Activated gamma-delta T cell treated with Interleukin-2 at 50 U/mL for 16 hours (primary cell): Measurements from ENCODE around the gene ENGASE.

Source experiments
- DNase-seq: peaks from one replicate; pipeline ENCODE4 v3.0.0-alpha.2; 2020

ENGASE gene

DNA sequence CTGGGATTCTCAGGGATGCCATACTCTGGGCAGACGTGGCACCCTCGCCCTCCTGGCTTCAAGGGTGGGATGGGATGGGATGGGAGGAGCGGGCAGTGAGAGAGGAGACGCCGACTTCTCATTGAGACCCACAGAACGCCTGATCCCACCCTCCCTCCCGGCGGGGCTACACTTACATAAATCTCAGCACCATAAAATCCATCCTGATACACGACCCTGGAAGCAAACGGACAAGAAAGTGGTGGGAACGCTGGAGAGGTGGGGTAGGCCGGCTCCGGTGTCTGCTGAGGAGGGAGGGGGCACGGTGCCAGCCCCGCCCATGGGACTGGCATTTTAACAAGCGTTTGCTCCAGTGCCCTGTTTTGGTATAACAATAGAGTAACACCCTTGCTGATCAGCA, 21.9 kb downstream of the ENGASE start:
- no peak for DNase-seq

DNA sequence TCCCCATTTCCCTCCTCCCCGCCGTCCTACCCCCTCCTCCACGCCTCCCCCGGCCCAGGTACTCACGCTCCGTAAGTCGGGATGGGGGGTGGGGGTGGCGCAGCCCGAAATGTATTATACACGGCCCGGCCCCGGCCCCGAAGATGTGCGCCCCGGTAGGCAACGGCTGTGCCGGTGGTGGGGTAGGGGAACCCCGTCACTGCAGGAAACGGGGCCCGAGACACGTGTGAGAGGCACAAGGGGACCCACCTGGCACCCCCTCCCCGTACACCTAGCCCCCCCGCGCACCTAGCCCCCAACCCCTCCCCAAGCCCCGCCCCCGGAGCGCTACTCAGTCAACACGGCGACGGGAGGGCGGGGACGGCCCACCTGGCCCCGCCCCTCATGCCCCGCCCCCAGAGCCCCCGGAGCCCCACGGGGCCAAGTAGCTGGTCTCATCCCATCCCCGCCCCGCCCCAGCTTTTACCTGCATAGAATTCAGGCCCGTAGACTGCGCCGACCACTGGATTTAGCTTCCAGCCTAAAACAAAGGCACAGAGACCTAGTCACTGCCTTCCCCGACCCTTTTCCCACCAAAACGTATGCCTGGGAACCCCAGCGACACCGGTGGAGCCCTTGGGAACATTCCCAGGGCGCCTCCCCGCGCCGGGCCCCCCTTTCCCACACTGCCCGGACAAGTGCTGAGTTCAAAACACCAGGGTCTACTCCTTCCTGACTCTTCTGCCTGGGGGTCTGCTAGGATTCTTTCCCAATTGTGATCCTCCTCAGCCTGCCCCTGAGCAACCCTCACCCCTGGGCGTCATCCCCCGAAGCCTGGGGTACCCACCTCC, 22.8 kb downstream of the ENGASE start:
- DNase-seq: no peak

DNA sequence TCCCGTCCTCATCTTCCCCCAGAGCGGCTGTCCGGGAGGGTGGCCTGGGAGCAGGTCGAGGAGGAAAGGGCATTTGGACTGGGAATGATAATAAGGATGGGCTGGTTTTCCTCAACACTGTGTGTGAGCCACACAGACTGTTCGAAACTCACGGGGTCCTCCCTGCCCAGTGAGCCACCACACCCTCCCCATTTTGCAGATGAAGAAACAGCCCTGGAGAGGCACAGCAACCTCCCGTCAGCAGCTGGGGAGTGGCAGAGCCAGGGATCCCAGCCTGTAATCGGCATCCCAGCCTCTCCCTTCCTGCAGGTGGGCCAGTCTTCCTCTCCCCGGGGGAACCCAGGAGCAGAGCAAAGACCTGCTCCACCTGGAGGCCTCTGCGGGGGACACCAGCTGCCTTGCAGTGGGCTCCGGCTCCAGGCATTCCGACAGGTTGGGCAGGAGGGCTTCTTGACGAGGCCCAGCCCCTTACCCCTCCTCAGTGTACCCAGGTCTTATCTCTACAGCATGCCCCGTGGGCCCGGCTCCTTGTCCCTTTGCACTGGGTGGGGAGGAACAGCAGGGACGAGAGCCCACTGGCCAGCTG, 23.8 kb downstream of the ENGASE start:
- no peak for DNase-seq

DNA sequence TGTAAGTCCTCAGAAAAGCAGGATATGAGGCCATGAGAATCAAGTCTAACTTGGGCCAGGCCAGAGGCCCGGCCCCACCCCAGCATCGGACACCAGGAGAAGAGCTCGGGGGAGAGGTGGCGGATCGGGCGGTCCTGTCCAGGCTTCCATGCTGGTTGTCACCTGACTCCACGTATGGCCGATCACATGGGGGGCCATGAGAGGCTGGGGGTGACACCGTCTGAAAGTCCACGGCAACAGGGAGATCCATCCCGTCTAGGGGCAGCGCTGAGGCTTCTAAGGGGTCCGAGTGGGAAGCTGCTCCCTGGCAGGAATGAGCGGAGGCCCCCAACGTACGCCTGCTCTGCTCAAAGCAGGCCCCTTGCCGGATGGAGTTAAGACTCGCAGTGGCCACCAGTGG, 25.8 kb downstream of the ENGASE start:
- DNase-seq: no peak

DNA sequence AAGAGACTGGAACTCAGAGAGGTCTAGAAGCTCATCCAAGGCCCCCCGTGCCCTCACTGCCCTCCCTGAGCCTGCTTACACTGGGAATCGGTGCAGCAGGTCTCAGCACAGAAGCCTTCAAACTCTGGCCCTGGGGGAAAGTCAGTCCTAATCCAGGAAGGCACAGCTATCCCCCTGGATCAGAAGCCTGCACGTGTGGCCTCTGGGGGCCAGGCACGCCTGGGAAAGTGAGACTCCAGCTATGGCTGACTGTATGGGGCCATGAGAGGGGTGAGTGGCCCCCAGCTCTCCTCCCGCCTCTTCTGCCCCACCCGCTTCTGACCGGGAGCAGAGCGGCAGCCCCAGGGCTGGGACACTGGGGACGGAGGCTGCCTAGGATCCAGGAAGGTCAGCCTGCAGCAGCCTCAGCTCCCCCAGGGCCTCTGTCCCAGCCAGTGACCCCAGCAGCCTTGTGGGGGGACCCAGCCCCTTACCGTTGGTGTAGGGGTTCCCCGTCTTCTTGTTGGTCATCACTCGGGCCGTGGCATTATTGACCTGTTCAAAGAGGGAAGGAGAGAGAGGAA, 26.6 kb downstream of the ENGASE start:
- no peak for DNase-seq

DNA sequence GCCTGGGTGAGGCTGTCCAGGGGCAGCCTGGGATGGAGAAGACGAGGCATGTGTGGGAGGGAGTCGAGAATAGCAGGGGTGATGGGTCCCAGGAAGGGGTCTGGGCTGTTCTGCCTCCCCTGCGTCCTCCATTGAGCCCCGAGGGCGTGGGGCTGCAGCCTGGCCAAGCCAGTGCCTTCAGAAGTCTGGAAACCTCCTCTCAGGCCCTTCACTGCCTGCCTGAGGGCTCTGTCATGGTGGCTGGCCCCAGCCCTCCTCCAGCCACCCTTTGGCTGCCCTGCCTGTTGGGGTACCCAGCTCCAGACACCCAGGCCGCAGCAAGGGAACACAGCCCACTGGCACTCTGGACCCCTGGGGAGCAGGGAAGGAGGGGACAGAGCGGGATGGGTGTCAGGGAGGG, 27.6 kb downstream of the ENGASE start:
- no peak for DNase-seq

DNA sequence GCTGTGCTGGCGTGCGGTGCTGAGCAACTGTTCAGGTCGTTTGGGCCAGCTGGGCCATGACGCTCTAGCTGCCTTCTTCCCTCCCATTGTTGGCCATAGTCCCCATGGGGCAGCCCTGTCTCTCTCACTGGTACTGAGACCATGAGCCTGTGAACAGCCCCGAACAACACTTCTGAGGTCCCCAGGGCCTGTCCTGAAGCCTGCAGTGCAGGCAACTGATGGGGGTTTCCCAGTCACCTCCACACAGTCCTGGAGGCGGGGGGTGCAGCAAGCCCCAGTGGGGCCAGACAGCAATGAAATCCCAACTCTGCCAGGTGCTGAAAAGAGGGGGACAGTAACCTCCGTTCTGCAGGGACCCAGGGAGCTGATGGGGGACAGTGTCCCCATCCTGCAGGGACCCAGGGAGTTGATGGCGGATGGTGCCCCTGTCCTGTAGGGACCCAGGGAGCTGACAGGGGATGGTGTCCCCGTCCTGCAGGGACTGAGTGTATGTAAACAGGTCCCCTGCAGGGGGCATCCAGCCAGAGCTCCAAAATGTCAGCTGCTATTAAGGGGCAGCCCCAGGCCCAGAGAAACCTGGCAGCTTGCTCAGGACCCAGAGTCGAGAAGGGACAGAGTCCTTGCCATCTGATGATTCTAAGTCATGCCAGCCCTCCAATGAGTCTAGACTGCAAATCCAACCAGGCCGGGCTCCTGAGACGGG, 30.4 kb downstream of the ENGASE start:
- DNase-seq: no peak

DNA sequence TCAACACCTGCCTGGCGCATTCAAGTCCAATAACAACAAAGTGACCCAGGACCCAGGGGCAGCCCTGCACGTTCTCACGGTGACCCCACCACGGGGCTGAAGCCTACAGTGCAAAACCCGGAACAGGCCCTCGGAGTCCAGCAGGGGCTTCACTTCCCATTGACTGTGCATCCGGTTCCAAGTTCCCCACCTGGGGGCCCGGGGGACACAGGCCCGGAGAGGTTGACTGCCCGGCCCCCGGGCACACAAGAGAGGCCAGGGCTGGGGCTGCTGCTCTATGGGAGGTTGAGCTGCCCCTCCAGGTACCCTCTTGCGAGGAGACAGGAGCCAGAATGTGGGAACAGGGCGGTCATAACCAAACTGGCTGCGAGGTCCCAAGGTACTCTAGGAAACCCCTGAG, 31.3 kb downstream of the ENGASE start:
- DNase-seq: no peak

DNA sequence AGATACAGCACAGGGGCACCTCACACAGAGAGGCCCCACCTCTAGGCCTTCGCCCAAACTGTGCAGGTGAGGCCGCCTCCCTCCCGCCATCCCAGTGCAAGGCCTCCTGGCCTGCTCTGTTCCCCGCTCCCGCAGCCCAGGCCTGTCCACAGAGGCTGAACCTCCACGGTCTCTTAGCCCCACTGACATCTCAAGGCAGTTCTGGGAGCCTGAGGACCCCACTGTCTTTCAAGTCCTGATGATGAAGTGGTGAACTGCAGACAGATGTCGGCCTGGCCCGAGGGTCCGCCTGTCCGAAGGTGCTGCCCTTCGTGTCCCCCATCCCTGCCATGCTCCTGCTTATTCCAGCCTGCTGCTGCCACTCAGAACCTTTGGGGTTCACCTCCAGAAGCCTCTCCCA, 32.3 kb downstream of the ENGASE start:
- no peak for DNase-seq

DNA sequence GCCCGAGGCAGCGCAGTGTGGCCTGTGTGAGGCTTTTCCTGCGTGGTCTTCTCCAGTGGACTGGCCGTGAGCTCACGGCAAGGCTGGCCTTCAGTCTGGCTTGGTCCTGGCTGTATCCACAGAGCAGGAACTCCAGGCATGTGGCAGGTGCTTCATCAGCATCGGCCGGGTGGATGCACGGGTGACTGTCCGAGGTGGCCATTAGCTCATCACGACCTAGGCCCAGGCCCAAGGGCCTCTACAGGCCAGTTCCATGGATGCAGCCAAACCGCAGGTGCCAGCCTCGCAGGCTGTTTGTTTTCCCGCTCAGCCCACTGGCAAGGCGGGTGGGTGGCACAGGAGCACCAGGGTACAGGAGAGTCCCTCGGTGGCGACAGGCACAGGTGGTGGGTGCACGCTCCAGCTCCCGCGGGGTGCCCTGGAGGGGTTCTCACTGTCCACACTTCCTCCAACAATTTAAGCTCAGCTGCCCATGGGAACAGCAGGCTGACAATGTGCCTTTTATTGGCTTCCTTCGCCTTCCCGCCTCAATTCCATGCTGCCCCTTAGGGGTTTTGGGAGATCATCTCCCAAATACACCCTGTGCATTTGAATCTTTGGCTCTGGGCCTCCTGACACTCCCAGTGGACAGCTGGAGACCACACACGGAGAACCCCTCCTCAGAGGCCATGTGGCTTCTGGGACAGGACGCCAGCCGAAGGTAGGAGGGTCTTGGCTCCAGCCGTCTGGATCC, 33.0 kb downstream of the ENGASE start:
- DNase-seq: no peak

DNA sequence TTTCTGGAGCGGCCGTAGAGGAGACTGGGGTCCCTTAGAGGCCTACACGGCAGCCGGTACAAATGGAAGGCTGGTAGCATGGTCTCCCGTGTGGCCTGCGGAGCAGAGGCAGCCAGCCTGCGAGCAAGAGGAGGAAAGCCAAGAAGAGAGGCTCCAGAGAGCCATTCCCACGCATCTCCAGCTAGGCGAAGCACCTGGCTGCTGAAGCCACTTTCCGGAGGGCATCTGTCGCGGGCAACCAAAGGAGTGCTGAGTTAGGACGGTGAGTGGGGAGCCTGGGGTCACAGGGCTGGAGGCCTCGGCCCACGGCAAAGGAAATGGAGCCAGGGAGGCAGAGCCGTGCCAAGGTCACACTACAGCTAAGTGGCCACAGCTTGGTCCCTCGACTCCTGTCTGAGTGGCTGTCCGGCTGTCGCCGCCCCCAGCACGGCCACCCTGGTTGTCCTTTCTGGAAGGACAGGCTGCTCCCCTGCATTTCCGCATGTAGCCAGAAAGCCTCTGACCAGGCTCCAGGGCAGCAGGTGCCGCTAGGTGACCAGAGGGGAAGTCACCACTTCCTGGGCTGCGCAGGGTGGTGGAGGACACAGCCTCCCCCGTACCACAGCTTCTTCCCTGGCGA, 33.7 kb downstream of the ENGASE start:
- no peak for DNase-seq

DNA sequence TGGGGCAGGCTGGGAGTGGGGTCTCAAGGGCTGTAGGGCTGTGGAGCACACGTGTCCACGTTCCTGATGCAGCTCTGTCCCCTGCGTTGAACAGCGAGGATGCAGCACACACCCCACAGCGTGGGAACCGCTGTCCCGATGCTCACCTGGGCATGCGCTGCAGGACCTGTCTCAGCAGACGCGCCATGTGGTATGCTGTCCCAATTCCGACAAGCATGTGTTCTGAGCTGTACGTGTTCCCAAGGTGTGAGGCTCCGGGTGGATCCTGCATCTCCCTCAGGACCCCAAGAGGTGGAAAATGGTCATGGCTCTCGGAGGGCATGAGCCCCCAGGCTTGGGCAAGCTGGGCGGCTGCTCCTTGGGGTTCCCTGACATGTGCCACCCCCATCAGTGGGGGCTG, 34.2 kb downstream of the ENGASE start:
- no peak for DNase-seq

DNA sequence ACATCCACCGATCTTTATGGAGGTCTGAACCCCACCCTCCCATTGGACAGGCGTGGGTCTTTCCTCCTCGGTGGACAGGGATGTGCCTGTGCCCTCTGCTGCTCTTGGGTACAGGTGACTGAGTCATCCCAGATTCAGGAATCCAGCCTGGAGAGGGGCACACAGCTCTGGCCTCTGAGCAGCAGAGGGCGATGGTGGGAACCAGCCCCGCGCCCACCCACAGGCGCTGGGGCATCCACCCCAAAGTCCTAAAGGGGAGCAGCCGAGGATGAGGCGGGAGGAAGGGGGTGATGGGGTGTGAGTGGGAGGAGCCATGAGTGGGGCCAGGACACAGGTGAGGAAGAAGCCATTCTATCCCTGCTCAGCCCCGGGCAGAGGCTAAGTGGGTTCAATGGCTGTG, 35.0 kb downstream of the ENGASE start:
- DNase-seq: no peak

DNA sequence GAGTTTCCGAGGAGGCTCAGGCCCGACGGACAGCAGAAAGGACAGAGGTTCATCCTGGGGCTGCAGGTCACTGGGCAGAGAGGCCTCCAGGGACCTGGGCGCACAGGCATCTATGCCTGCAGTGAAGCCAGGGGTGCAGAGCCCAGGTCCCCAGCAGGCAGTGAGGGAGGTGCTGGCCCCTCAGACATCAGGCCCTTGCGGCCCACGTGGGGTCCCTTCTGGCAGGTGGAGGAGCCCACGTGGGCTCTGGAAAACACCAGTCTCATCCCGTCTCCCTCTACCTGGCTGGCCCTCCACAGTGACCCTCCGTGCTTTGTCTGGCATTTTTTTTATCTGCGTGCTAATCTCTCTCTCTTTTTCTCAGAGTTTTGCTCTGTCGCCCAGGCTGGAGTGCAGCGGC, 36.5 kb downstream of the ENGASE start:
- no peak for DNase-seq

DNA sequence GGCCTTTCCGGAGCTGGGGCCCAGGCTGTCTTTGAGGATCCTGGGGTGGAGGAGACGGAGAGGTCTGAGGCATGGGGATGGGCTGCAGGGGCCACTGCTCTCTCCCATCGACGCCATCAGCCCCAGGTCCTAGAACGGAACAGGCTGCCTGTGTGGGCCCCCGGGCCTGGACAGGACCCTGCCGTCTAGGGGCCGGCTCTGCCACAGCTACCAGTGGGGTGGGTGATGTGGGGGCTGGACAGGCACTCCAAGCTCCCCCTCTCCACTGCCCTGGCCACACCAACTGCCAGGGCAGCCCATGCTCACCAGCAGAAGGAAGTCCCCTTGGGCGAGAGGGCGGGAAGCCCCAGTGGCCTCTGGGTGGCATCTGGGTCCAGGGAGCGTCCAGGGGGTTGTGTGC, 37.8 kb downstream of the ENGASE start:
- DNase-seq: no peak

DNA sequence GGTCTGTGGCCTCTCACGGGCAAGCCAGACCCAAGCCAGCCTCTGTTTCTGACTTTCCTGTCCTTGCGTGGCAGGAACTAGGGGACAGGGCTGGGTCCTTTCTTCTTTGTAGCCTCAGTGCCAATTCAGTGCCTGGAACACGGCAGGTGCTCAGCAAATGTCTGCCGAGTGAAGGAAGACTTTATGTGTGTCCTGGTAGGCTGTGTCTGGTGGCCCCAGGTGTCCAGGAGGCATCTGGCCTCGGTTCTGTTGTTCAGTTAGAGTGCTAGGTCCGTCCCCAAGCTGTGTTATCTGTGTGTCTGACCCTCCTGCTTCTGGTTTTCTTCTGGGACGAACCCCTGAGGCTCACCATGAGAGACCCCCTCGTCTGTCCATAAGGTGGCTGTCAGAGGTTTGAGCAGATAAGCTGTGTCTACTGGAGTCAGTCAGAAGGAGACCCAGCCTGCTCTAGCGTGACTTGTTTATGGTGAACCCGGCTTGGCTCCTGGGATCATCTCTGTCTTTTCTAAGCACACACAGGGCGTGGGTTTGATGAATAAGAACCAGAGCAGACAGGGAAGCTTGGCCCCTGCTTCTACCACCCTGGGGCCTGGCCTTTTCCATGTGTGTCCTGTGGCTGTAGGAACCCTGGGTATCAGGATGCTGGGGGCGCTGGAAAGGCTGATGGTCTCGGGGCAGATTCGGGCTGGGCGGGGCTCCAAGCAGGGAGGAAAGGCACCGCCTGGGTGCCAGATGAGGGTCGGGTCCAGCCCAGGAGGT, 39.3 kb downstream of the ENGASE start:
- DNase-seq: no peak

DNA sequence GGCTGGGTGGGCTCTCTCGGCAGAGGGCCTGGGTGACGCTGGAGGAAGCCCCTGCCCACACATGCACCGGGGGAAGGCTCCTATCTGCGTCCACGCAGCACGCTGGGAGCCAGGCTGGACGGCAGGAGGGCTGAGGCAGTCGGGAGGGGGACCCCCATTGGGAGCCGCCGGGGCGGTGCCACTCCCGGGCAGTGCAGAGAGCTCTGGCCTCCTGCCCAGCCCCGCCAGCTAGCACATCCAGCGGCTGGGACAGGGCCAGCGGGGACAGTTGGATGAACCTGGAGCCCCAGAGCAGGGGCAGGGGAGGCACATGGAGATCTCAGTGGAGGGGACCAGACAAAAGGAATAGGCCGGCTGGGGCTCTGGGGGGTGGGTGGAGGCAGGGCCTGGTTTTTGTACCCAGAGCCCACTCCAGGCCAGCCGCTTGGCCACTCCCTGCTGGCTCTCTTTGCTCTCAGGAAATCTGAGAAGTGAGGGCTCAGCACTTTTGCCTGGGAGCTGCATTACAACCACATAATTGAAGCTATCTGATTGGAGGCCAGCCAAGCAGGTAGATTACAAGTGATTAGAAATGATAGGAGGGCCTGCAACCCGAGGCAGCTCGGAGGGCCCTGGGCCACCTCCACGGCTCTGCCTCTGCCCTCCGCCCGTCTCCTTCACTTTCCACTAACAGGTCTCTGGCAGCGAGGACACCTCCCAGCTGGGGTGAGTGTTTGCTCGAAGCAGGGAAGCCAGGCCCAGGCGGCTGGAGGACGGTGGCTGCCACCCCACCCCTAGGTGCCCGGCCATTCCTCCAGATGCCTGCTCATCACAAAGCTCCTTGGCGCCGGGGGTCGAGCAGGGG, 40.1 kb downstream of the ENGASE start:
- DNase-seq: no peak

DNA sequence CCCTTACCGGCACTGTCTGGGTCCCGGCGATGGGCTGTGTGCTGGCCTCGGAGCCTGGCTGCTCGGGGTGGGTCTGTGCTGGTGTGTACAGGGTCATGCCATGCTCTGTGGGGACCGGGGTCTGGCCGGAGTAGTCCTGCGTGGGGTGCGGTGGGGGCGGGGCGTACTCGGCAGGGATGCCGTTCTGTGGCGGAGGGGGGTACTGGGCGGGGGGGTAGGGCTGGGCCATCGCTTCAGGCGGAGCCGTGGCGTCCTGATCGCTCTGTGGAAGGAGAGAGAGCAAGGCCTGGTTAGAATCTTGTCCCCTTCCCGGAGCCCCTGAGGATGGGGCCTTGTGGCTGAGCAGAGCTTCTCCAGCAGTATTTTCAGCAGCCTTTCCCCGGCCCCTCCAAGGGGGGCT, 40.9 kb downstream of the ENGASE start:
- no peak for DNase-seq

DNA sequence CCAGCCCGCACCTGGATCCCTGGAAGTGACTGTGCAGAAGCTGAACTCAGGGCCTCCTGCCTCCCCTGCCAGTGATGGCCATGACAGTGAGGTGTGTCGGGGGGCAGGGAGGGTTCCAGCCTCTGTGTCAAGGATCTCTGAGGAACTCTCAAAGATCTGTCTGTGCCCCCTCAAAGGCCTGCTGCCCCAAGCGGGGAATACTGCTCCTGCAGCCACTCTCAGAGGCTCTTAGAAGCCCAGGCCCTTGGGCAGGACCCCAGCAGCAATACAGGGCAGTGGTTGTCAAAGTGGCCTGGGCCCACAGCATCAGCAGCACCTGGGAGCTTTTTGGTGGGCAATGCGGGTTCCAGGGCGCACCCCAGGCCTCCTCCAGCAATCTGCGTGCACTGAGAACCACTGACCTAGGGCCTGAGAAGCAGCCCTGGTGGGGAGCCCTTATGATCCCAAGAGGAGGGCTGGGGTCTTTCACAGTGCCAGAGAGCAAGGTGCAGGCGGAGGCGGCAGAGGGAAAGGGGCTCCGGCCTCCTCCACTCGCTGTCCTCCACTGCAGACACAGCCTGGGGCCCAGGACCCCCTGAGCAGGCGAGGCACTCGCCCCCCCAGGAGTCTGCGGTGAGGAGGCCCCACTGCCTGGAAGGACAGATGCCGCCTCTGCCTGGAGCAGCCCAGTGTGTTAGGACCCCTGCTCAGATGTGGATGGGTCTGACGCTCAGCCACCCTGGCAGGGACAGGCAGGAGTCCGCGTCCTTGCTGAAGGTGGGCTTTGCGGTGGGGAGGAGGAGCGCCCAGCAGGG, 42.1 kb downstream of the ENGASE start:
- DNase-seq: no peak

DNA sequence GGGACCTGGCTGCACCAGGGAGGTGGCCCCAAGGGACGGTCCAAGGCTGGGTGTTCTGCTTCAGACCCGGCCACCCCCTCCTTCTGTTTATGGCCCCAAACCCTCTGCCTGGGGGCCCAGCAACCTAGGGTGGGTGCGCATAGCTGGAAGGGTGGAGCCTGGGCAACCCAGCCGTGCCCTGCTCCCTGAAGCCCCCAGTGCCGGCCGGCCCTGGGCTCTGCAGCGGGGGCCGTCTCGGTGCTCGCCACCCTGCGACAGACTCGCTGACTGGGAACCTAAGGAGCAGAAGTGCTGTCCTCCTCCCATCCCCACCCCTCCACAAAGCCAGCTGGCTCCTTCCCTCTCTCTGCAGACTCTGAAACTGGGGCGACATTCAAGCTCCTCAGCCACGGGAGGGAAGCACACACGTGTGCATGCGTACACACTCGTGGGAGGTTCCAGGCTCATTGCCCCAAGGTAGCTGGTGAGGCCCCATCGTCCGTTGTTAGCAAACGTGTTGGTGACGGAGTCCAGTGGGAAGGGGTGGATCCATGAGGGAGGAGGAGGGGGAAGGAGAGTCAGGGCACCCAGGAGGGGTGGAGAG, 43.4 kb downstream of the ENGASE start:
- no peak for DNase-seq
